Hepatocyte (in vitro differentiated cells): ENCODE results near the gene MED9. TPM values are rescaled to one million over a fixed set of nuclear protein-coding genes. Genes with fewer than 3 reads are reported as not detected.

Source experiments
- DNase-seq: peaks from one replicate; pipeline ENCODE4 v3.0.0-alpha.2; 2016; ENCODE audit warnings: low spot score
- H2AFZ ChIP-seq: fragments of 200-600 bp; sonication (generic); 2 replicates; pipeline ENCODE4 v1.6.0; 2016; ENCODE audit warnings: antibody characterized with exemption, mild to moderate bottlenecking
- H3K27ac ChIP-seq: fragments of 200-600 bp; sonication (generic); 2 replicates; pipeline ENCODE4 v1.5.1; 2016; ENCODE audit warnings: mild to moderate bottlenecking
- H3K27me3 ChIP-seq: fragments of 200-600 bp; sonication (generic); 2 replicates; pipeline ENCODE4 v1.6.1; 2016
- H3K36me3 ChIP-seq: fragments of 200-600 bp; sonication (generic); replicated peaks from 2 replicates; pipeline ENCODE4 v1.5.1; 2016; ENCODE audit warnings: low read depth; ENCODE audit not compliant: insufficient read depth
- H3K4me1 ChIP-seq: fragments of 200-600 bp; sonication (generic); 2 replicates; pipeline ENCODE4 v1.5.1; 2016; ENCODE audit warnings: mild to moderate bottlenecking, moderate library complexity; ENCODE audit not compliant: insufficient read depth
- H3K4me2 ChIP-seq: fragments of 200-600 bp; sonication (generic); 2 replicates; pipeline ENCODE4 v1.6.0; 2016
- H3K4me3 ChIP-seq: fragments of 200-600 bp; sonication (generic); 2 replicates; pipeline ENCODE4 v1.5.1; 2016; ENCODE audit warnings: mild to moderate bottlenecking
- H3K79me2 ChIP-seq: fragments of 200-600 bp; sonication (generic); 2 replicates; pipeline ENCODE4 v1.6.0; 2017; ENCODE audit warnings: mild to moderate bottlenecking
- H3K9me2 ChIP-seq: fragments of 200-600 bp; sonication (generic); replicated peaks from 2 replicates; pipeline ENCODE4 v1.6.0; 2017; ENCODE audit warnings: mild to moderate bottlenecking; ENCODE audit not compliant: insufficient read depth
- H3K9me3 ChIP-seq: fragments of 200-600 bp; sonication (generic); 2 replicates; pipeline ENCODE4 v1.5.1; 2016; ENCODE audit warnings: low read depth, mild to moderate bottlenecking
- H4K20me1 ChIP-seq: fragments of 200-600 bp; sonication (generic); 2 replicates; pipeline ENCODE4 v1.6.0; 2016; ENCODE audit warnings: mild to moderate bottlenecking; ENCODE audit not compliant: insufficient read depth, poor library complexity, severe bottlenecking
- CTCF ChIP-seq: fragments of 200-600 bp; sonication (generic); IDR thresholded peaks from 2 replicates; pipeline ENCODE4 v1.5.1; 2016; ENCODE audit warnings: antibody characterized with exemption, mild to moderate bottlenecking; ENCODE audit not compliant: poor library complexity
- EZH2 ChIP-seq: fragments of 200-600 bp; sonication (generic); IDR thresholded peaks from 2 replicates; pipeline ENCODE4 v1.6.1; 2016; ENCODE audit warnings: antibody characterized with exemption, mild to moderate bottlenecking, borderline replicate concordance
- EZH2phosphoT487 ChIP-seq: fragments of 200-600 bp; sonication (generic); IDR thresholded peaks from one replicate; pipeline ENCODE4 v1.6.1; 2018; ENCODE audit warnings: antibody characterized with exemption, mild to moderate bottlenecking, low read depth, moderate library complexity; ENCODE audit not compliant: unreplicated experiment, severe bottlenecking
- WGBS: methylation state at CpG from one replicate; pipeline ENCODE4 v1.1.6; 2016; ENCODE audit warnings: low lambda C conversion rate; ENCODE audit errors: missing lambda C conversion rate; 5-methylcytosine and 5-hydroxymethylcytosine counted together
- polyA plus RNA-seq: library from polyadenylated mRNA; unstranded; fragments of >200 nt; fragmentation: Nextera tagmentation; extraction: Ambion mirVana; gene quantifications from 2 replicates; pipeline ENCODE4 v1.2.1, GENCODE V29; 2016
- total RNA-seq: library from RNA; depleted of rRNA; stranded (reverse); fragments of >200 nt; gene quantifications from 2 replicates; pipeline ENCODE4 v1.2.3, GENCODE V29; 2014

Gene MED9
- total and polyA plus RNA-seq, 2 experiments from 2014 or later = 17.1 to 17.3 TPM

- no peak overlapping the region for H2AFZ ChIP-seq
- no peak overlapping the region for H3K27ac ChIP-seq
- no peaks in the 10 kb centered on the region for H3K4me1 ChIP-seq
- H3K27me3 ChIP-seq = no peaks in the 10 kb centered on the region
- no peaks in the 10 kb centered on the region for H3K79me2 ChIP-seq
- no peaks in the 10 kb centered on the region for H4K20me1 ChIP-seq
- H3K9me3 ChIP-seq = no peaks in the 10 kb centered on the region
- DNase-seq = no peak
- H3K4me3 ChIP-seq = no peak overlapping the region
- no peaks in the 10 kb centered on the region for H3K9me2 ChIP-seq
- no peaks in the 10 kb centered on the region for H3K36me3 ChIP-seq
- WGBS = 85% methylated on average over 20 of the region's 20 CpGs
- TF ChIP-seq EZH2 (no peak), EZH2phosphoT487 (no peak), CTCF (no peak)
- no peak overlapping the region for H3K4me2 ChIP-seq
Measured at GRCh38 chr17:17504341-17505140, 27.7 kb downstream of the MED9 start.

- no peaks in the 10 kb centered on the region for H3K79me2 ChIP-seq
- H3K9me2 ChIP-seq = no peaks in the 10 kb centered on the region
- no peak overlapping the region for H3K4me2 ChIP-seq
- no peaks in the 10 kb centered on the region for H3K27me3 ChIP-seq
- no peak overlapping the region for H3K27ac ChIP-seq
- WGBS = 97% methylated on average over 5 of the region's 5 CpGs
- no peak overlapping the region for H3K4me3 ChIP-seq
- H2AFZ ChIP-seq = no peak overlapping the region
- no peak for DNase-seq
- no peaks in the 10 kb centered on the region for H3K36me3 ChIP-seq
- H3K4me1 ChIP-seq = no peaks in the 10 kb centered on the region
- H4K20me1 ChIP-seq = no peaks in the 10 kb centered on the region
- TF ChIP-seq CTCF (no peak), EZH2phosphoT487 (no peak), EZH2 (no peak)
- H3K9me3 ChIP-seq = no peaks in the 10 kb centered on the region
Measured at GRCh38 chr17:17505151-17505550, 28.4 kb downstream of the MED9 start.

- Histone ChIP-seq H3K27me3 (no peaks in the 10 kb centered on the region), H3K79me2 (no peaks in the 10 kb centered on the region), H2AFZ (no peak overlapping the region), H3K9me2 (no peaks in the 10 kb centered on the region), H3K27ac (no peak overlapping the region), H3K9me3 (no peaks in the 10 kb centered on the region), H3K4me3 (no peak overlapping the region), H3K4me2 (no peak overlapping the region), H3K36me3 (no peaks in the 10 kb centered on the region), H3K4me1 (no peaks in the 10 kb centered on the region), H4K20me1 (no peaks in the 10 kb centered on the region)
- 95% methylated on average over 22 of the region's 22 CpGs for WGBS
- no peak for TF ChIP-seq EZH2phosphoT487
- TF ChIP-seq CTCF = no peak
- no peak for TF ChIP-seq EZH2
- no peak for DNase-seq
Measured at GRCh38 chr17:17505610-17506171, 28.9 kb downstream of the MED9 start.
